HG02571 (cell line): Measurements from ENCODE around the gene CRYZL1.
"Not testable (repeated sequence)": the region's sequence is repeated elsewhere in the genome, so short reads cannot be mapped to it uniquely, and the experiment has no call there.

Experiments
- ATAC-seq: cut with Tn5 transposase; IDR thresholded peaks from one replicate; pipeline ENCODE4 v1.9.1; 2021; ENCODE audit warnings: mild to moderate bottlenecking, moderate library complexity; ENCODE audit not compliant: unreplicated experiment

Gene CRYZL1

DNA sequence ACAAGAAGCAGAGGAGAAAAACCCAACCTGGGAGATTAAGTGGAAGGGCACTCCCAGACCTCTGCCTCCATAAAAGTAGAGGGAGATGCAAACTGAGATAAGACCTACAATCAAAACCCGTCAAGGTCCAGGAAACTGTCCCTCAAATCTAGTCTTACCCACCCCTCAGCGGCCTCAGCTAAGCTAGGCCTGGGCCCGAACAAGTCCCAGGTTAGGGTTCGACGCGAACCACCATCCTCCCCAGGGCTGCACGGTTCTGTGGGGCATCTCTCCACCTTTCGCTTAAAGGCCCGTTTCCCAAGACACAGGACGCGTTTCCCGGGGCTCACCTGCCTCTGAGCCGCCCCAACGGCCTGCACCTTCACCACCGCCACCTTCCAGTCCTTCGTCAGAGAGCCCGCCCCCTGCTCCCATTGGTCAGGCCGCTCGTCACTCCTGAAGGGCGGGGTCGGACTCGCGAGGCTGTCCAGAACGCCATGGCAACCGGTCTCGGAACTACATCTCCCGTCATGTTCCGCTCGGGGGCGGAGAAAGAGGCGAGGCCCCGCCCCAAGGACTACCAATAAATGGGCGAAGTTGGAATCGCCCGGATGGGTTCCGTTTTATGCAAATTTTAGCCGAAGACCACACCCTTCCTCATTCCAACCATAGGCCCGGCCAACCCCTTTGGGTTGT, at the start of gene CRYZL1:
Gene CRYZL1 (minus strand): TSS at position 390 of the 675 bp plus-strand sequence. CDS start 10,190 bp downstream, outside the sequence.
- peak; percentile 83 for ATAC-seq

DNA sequence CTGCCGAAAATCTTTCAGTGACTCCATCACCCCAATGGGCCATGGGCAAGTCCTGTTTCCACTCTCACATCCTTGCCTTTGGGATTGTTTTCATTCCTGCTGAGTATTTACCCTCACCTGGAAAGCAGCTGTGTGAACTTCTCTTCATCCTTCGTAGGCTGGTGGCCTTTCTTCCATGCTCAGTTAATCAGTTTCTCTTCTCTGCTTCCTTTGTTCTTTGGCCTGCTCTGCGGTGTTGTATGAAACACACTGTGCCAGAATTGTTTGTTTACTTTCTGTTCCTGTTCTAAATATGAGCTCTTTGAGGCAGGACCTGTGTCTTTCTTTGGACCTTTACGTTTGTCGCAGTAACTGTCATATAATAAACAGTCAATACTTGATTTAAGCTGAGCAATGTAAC, 49.3 kb upstream of the CRYZL1 start:
- no peak for ATAC-seq

DNA sequence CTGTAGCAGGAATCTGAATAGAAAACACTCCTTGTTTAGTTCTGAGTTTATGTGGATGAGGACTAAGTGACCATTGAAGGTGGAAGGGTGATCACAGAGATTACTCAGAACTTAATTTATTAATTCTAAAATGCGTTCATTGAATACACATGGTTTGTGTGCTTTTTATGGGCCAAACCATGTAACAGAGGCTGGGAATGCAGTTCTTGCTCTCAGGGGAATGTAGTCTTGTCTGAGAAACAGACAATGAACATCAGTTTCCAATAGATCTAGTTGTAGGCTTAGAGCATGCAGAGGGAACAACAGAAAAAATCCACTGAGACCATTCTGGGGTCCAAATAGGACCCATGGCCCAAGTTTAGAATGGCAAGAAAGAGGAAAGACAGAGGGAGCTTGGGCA, 46.8 kb upstream of the CRYZL1 start:
- ATAC-seq, result no peak

- no peak for ATAC-seq
Observed at GRCh38 chr21:33687634-33688033, 46.1 kb upstream of the CRYZL1 start.

GRCh38 chr21:33686386-33686785, 44.8 kb upstream of the CRYZL1 start:
- no peak for ATAC-seq

DNA sequence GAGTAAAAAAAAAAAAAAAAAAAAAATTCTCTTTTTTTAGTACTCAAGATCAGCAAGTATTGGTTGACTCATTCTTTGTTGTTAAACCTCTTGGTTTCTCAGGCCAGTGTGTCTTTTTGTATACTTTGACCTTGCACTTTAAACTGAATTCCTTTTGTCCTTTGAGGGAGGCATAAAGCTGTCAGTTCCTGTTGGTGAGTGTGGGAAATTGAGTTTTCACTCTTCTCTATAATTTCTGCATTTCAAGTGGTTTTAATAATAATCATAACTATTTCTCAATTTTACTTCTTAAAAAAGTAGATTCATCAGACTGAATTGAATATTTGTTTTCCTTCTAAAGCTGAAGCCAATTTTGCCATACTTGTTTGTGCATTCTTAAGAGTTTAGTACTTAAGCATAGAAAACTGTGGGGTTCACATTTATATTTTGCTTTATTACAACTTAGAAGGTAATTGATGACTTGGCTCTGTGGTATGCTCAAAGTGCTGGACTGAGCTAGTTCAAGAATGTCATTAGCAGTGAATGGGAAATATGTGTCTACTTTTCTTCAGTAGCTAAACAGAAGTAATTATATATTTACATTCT, 44.2 kb upstream of the CRYZL1 start:
- no peak for ATAC-seq

- no peak for ATAC-seq
Observed at GRCh38 chr21:33684923-33685560, 43.5 kb upstream of the CRYZL1 start.

GRCh38 chr21:33684068-33684467, 42.5 kb upstream of the CRYZL1 start:
- ATAC-seq, result no peak

DNA sequence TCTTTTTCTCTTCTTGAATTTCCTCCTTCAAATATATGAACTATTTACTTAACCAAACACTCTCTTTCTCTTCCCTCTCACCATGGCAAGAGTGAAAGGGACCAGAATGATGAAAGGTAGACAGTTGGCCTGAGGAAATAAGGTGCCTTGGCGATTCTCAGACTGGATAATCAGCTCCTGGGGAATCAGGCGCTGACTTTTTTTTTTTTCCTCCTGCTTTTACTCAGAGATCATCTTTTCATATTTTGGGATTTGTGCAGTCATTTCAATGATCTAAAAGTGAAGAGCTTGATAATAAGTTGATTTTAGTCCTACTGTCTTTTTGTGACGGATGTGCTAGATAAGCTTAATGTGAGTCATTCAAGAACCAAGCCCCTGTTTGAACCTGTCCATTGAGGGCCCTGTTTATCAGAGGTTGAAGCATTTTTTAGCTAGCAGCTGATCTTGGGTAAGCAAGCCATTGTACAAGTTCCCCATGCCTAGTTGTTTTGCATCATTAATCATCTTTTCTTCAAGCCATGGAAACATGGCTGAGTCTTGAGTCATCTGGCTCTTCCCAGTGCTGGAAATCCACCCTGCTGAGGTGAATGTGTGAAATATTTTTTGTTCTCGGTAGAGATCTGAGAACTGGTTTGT, 41.6 kb upstream of the CRYZL1 start:
- no peak for ATAC-seq

DNA sequence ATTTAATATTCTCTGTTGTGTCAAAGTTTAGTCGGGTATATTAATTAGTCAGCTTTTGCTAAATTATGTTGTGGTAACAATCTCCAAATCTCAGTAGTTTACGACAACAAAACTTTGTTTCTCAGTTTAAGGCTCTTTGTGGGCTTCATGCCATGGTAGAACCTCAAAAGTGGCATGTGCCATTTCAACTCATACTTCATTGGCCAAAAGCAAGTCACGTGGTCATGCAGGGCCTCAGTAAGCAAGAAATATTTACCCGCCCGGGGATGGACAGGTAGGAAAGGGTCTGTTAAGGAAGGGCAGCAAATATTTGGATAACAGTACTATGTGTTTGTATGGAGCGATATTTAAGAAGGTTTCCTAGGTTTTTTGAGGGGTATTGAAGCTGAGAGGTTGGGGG, 39.3 kb upstream of the CRYZL1 start:
- ATAC-seq, result no peak

DNA sequence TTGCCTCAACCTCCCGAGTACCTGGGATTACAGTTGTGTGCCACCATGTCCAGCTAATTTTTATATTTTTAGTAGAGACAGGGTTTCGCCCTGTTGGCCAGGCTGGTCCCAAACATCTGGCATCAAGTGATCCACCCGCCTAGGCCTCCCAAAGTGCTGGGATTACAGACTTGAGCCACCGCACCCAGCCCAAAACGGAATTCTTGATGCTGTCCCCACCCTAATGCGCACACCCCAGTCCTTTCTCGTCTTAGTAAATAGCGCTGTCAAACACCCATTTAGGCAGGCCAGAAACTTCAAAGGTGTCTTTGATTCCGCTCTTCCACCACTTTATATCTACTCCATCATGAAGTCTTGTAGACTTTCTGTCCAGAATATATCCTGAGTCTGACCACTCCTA, 35.9 kb upstream of the CRYZL1 start:
- no peak for ATAC-seq

GRCh38 chr21:33676666-33677065, 35.1 kb upstream of the CRYZL1 start:
- ATAC-seq, result not testable (repeated sequence)

DNA sequence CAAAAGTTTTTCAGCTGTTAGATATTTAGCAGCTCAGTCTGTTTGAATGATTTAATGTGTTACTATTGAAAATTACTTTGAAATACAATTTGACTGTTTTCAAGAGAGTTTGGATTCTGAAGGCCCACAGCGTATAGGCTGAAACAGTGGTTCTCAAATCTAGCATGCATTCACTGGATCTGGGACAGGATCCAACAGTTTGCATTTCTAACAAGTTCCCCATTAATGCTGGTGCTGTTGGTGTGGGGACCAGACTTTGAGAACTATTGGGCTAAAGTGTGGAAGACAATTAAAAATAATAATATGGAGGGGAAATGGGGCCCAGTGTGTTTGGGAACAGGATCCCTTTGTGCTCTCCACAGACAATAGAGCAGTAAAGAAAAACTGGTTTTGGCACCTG, 32.7 kb upstream of the CRYZL1 start:
- no peak for ATAC-seq

DNA sequence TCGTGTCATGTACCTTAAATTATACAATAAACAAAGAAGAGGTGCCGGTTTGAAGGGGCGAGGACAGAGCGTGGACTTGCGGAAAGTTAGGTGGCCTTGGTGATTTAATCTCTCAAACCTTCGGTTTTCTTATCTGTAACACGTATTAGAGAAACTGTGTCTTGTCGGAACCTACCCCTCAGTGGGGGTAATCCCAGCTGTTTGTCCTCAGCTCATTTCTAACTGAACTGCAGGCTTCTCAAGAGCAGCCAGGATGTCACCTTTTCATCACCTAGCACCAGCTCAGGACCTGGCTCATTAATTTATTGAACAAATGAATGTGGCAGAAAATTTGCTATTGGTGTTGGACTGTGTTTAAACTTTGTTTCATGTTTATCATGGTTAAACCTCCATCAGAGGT, 31.9 kb upstream of the CRYZL1 start:
- no peak for ATAC-seq

DNA sequence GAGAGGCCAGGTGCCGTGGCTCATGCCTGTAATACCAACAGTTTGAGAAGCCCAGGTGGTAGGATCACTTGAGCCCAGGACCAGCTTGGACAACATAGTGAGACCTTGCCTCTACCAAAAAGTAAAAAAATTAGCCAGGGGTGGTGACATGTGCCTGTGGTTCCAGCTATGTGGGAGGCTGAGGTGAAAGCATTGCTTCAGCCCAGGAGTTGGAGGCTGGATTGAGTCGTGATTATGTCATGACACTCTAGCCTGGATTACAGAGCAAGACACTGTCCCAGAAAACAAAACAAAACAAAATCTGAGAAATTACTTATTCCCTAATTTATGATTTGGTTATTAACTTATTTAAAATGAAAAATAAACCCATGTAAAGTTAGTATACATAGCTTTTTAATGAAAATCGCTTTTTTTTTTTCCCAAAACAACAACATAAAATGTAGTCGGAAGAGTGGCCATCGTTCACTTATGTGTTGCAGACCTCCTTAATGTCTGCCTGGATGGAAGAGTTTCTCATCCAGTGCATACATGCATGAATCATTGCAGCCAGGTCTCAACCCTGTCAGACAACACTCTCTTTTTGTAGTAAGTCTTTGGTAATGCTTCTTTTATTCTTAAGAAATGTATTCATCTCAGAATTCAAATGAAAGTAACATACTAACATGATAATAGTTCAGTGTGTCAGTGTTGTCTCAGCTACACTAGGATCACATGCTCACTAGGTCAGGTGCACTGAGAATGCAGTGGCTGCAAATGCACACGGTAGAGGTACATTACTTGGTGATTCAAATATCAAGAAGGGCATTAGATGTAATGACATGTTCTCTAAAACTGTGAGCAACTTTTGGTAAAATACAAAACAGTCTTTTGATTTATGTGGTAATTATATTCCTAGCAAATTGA, 28.8 kb upstream of the CRYZL1 start:
- no peak for ATAC-seq

- ATAC-seq, result no peak
Observed at GRCh38 chr21:33668620-33669019, 27.1 kb upstream of the CRYZL1 start.

- ATAC-seq, result no peak
Observed at GRCh38 chr21:33668180-33668579, 26.6 kb upstream of the CRYZL1 start.

DNA sequence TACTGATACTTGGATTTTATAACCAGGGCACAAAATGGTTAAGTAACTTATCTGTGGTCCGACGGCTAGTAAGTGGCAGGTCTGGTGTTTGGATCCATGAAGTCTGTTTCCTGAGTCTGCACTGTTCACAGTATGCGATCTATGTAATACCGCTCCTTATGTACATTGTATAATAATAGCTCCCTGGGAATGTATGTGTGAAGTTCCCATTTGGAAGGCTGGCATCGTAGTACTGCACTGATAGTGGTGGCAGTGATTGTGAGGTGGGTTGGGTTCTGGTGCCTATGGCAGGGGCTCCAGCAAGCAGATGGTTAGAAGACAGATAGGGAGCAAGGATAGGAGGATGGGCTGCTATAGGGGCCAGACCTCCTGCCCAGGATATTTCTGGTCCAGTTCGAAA, 26.1 kb upstream of the CRYZL1 start:
- ATAC-seq, result no peak

DNA sequence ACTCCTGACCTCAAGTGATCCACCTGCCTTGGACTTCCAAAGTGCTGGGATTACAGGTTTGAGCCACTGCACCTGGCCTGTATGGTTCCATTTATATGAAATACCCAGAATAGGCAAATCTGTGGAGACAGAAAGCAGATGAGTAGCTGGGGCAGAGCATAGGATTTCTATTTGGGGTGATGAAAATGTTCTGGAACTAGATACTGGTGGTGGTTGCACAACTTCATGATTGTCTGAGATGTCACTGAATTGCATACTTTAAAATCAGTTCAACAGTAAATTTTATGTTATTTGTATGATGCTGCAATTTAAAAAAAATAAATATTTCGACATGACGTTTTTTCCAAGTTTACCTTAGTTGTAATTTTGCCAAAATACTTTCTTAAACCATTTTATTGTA, 24.6 kb upstream of the CRYZL1 start:
- ATAC-seq, result no peak

DNA sequence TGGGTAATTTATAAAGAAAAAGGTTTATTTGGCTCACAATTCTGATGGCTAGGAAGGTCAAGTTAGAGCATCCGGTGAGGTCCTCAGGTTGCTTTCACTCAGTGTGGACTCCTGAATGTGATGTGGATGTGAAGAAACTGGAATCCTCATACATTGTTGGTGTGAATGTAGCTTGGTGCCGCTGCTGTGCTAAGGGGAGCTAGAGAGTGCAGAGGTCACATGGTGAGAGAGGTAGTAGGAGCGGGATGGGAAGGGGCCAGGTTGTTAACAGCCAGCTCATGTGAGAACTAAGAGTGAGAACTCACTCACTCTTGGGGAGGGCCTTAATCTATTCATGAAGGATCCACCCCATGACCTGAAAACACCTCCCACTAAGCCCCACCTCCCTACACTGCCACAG, 22.6 kb upstream of the CRYZL1 start:
- ATAC-seq, result no peak

DNA sequence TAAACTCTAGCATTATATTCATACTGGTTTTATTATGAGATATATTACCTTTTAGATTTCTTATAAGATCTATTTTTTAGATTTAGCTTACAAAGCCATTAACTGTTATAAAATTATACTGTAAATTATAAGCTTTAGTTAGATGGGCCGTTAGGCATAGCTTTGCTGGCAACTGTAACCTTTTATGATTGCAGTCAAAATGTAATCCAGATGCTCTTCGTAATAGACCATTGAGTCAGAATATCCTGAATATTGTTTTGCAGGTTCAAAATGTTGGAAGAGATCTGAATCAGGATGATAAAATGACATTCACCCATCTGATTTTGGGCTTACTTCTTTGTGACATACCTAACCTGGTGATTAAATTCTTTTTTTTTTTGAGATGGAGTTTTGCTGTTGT, 21.7 kb upstream of the CRYZL1 start:
- no peak for ATAC-seq
